SH-SY5Y (cell line): ENCODE results near the gene C1orf115.

ENCODE experiments used
- GATA2 ChIP-seq: IDR thresholded peaks from 2 replicates; pipeline ENCODE4 v1.6.1; 2011; ENCODE audit warnings: mild to moderate bottlenecking, low read depth, low read length
- GATA3 ChIP-seq: IDR thresholded peaks from 2 replicates; pipeline ENCODE4 v1.6.1; 2011; ENCODE audit warnings: low read depth, mild to moderate bottlenecking, low read length, moderate library complexity

DNA sequence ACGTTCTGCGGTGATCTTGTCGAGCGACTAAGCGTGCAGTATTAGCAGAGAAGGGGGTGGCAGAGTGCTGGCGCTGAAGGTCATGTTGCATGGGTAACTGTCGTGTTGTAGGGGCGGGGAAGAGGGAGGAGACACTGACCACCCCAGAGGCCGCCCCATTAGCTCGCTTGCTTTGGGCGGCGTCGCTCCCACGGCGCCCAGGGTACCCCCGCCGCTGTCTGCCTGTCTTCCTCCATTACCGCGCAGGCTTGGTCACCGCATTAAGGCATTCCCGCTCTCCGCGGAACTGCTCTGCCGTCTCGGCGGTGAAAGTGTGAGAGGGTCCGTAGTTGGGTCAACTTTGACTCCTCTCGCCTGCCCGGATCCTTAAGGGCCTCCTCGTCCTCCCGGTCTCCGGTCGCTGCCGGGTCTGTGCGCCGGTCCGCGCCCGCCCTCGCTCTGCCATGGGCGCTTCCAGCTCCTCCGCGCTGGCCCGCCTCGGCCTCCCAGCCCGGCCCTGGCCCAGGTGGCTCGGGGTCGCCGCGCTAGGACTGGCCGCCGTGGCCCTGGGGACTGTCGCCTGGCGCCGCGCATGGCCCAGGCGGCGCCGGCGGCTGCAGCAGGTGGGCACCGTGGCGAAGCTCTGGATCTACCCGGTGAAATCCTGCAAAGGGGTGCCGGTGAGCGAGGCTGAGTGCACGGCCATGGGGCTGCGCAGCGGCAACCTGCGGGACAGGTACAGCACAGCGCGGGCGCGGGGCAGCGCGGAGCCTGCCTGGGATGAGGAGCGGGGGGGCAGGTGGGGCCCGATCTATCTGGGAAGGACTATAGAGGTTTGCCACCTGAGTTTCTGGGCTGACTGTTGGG is 58.1 kb downstream of the C1orf115 start, which contains the start of gene MTARC2:
- no peak; the same call in 1 of the 2 replicates for TF ChIP-seq GATA2
- TF ChIP-seq GATA3: no peak
